Measurements from ENCODE around the gene SPATS2. TPM values are rescaled to one million over a fixed set of nuclear protein-coding genes. Genes with fewer than 3 reads are reported as not detected.

SPATS2 gene
- total and polyA plus RNA-seq, 7 donors = 4.4 to 10.6 (median 9.1) TPM

- peaks cover under 1% of the 10 kb centered on the region for H3K9me3 ChIP-seq
- H3K27ac ChIP-seq = no peak overlapping the region
- H3K4me3 ChIP-seq = no peak overlapping the region
- no peak for DNase-seq
- H3K4me1 ChIP-seq = no peaks in the 10 kb centered on the region
- H3K36me3 ChIP-seq (ENCODE audit: insufficient read depth in 1 of 2, low read depth in 1 of 2) = no peaks in the 10 kb centered on the region
- no peaks in the 10 kb centered on the region for H3K27me3 ChIP-seq (ENCODE audit: insufficient read depth in 3 of 3, low read length in 2 of 3)
- ATAC-seq = no peak
- TF ChIP-seq, protein P1, sequence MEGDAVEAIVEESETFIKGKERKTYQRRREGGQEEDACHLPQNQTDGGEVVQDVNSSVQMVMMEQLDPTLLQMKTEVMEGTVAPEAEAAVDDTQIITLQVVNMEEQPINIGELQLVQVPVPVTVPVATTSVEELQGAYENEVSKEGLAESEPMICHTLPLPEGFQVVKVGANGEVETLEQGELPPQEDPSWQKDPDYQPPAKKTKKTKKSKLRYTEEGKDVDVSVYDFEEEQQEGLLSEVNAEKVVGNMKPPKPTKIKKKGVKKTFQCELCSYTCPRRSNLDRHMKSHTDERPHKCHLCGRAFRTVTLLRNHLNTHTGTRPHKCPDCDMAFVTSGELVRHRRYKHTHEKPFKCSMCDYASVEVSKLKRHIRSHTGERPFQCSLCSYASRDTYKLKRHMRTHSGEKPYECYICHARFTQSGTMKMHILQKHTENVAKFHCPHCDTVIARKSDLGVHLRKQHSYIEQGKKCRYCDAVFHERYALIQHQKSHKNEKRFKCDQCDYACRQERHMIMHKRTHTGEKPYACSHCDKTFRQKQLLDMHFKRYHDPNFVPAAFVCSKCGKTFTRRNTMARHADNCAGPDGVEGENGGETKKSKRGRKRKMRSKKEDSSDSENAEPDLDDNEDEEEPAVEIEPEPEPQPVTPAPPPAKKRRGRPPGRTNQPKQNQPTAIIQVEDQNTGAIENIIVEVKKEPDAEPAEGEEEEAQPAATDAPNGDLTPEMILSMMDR (IDR thresholded peaks at IDR 0.05) = no peak
- 84 to 96% (median 93%) methylated on average over 3 of the region's 3 CpGs for WGBS, 3 donors
- intact Hi-C loops (cut with DNase I) = no loop called here
Measured at GRCh38 chr12:49451468-49452259, 84.4 kb downstream of the SPATS2 start.

GRCh38 chr12:49455501-49455900 lies 88.2 kb downstream of the SPATS2 start:
- H3K4me1 ChIP-seq = no peaks in the 10 kb centered on the region
- ATAC-seq (no peak), DNase-seq (no peak)
- WGBS, 3 donors = 89 to 98% (median 95%) methylated on average over 6 of the region's 6 CpGs
- TF ChIP-seq, protein P1 (IDR thresholded peaks at IDR 0.05) = no peak
- no peaks in the 10 kb centered on the region for H3K9me3 ChIP-seq
- H3K4me3 ChIP-seq = no peak overlapping the region
- no peak overlapping the region for H3K27ac ChIP-seq
- no peaks in the 10 kb centered on the region for H3K36me3 ChIP-seq (ENCODE audit: insufficient read depth in 1 of 2, low read depth in 1 of 2)
- intact Hi-C loops (cut with DNase I) = no loop called here
- H3K27me3 ChIP-seq (ENCODE audit: insufficient read depth in 3 of 3, low read length in 2 of 3) = no peaks in the 10 kb centered on the region

DNA sequence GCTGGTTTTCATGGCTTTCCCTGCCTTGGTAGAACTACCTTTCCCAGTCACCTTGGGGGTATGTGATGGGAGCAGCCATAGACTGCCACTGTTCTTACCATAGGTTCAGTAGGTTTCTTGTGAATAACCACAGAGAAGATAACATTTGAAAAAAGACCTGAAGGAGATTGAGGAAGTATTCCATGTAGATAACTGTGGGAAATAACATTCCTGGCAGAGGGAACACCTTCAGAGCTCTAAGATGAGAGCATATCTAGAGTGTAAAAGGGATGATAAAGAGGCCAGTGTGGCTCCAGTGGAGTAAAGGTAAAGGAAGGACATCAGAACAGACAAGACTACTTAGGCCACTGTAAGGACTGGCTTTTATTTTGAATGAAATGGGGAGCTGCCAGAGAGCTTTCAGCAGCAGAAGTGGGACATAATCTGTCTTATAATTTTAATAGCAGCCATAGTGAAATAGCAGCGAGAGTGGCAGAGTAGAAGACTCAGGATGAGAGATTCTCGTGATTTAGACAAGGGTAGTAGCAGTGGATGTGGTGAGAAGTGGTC lies 88.9 kb downstream of the SPATS2 start:
- TF ChIP-seq, protein P1 (IDR thresholded peaks at IDR 0.05) = no peak
- no peak overlapping the region for H3K27ac ChIP-seq
- ATAC-seq = no peak

DNA sequence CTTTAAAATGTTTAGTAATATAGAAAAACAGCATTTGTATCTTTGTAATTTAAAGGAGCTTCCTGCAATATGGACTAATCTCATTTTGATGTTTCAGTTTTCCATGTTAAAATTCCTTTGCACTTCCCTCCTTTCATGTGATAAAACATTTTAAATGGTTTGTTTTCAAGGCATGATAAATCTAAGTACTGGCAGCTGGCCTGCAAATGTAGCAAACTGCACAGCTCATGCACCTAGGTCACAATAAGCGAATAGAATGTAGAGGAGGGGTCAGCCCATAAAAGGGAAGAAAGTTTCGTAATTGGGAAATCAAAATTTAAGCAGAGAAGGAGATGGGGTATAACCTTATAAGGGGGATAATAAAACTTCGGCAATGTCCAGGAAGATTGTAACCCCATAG lies 91.6 kb downstream of the SPATS2 start:
- peaks cover 7% of the 10 kb centered on the region for H3K4me1 ChIP-seq
- no peak for ATAC-seq
- no peaks in the 10 kb centered on the region for H3K9me3 ChIP-seq
- no peaks in the 10 kb centered on the region for H3K27me3 ChIP-seq (ENCODE audit: insufficient read depth in 3 of 3, low read length in 2 of 3)
- no peak overlapping the region for H3K4me3 ChIP-seq
- H3K36me3 ChIP-seq (ENCODE audit: insufficient read depth in 1 of 2, low read depth in 1 of 2) = peaks cover 0 to 11% of the 10 kb centered on the region in 2 donors
- TF ChIP-seq, protein P1 (IDR thresholded peaks at IDR 0.05) = no peak
- WGBS, 3 donors = 94 to 95% (median 94%) methylated on average over 3 of the region's 3 CpGs
- DNase-seq = no peak
- H3K27ac ChIP-seq = no peak overlapping the region
- intact Hi-C loops (cut with DNase I) = no loop called here

More for the DNA sequence above, 88.9 kb downstream of the SPATS2 start:
- H3K4me3 ChIP-seq = no peak overlapping the region
- DNase-seq = no peak
- H3K27me3 ChIP-seq (ENCODE audit: insufficient read depth in 3 of 3, low read length in 2 of 3) = no peaks in the 10 kb centered on the region
- no peaks in the 10 kb centered on the region for H3K9me3 ChIP-seq
- 63 to 84% (median 78%) methylated on average over 2 of the region's 2 CpGs for WGBS, 3 donors
- no peaks in the 10 kb centered on the region for H3K4me1 ChIP-seq
- H3K36me3 ChIP-seq (ENCODE audit: insufficient read depth in 1 of 2, low read depth in 1 of 2) = peaks cover 0 to 5% of the 10 kb centered on the region in 2 donors
- intact Hi-C loops (cut with DNase I) = no loop called here
